Measurements from ENCODE around the gene FKBP11.

GRCh38 chr12:48873096-48873495 is 52.2 kb downstream of the FKBP11 start:
- TF ChIP-seq CTCF (IDR thresholded peaks at IDR 0.05): no peak
- no peak for TF ChIP-seq POLR2A (IDR thresholded peaks at IDR 0.05)
